ENCODE data around the gene CD28. TPM values are rescaled to one million over a fixed set of nuclear protein-coding genes. Genes with fewer than 3 reads are reported as not detected.
"Not testable (repeated sequence)": the region's sequence is repeated elsewhere in the genome, so short reads cannot be mapped to it uniquely, and the experiment has no call there.

Gene CD28
- polyA plus RNA-seq, 4 donors, result 0.98 to 2.5 (median 1.4) TPM

DNA sequence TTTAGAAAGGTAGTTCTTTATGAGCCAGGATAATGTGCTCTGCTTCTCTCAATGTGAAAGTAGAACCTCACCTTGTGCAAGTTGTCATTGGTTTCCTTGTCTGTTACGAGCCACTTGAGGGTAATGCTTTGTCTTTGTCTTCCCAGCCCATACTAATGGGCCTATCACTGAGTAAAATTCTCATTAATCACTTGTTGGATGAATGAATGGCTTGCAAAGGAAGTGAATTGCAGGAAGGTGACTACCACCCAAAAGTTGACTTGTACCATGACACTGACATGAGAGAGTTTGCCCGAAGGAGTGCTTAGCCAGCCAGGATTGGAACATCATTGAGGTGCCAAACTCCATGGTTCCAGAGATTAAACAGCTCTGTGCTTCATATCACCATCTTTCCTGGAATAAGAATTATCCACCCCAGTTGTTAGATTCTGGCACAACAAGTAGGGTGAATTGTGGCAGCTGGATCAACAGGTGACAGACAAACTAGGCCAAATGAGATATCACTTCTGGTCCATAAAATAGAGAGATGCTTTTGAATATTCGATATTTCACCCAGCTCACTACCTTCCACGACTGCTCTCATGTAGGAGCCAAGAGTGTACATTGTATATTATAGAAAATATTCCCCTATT is 20.5 kb upstream of the CD28 start:
- no peak for DNase-seq (ENCODE audit: low read depth in 4 of 4, low spot score in 2 of 4)

DNA sequence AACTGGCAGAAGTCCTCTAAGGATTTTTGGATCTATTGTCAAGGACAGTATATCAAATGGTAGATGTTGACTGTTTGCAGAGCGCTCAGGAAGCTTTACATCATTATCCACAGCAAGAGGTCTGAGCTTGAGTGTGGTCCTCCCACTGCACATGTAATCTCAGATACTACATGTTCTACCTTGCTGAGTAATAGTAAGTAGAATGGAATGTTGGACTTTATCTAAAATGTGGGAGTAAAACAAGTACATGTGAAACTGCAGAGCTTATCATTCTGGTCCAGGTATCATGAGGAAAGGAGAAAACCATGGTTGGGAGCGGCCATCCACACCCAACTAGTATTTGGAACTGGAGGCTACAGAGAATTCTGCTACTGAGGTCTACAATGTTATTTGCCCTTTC is 19.3 kb upstream of the CD28 start:
- no peak for DNase-seq (ENCODE audit: low read depth in 4 of 4, low spot score in 2 of 4)

DNA sequence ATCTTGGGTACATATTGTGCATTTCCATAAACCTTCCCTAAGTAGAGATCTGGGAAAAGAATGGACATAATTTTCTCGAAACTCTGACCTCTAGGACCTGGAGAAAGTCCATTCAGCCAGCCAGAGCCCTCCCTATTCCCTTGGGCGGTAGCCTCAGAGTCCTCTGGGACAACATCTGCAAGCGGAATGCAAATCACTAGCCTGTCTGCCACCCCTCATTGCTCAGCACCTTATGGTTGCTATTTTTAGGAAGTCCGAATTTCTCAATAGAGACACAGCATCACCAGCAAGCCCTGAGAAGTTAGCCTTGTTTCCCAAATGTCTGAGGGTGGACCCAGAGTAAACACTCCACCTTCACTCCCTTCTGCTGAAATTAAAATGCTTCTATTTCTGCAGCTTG is 17.6 kb upstream of the CD28 start:
- DNase-seq (ENCODE audit: low read depth in 4 of 4, low spot score in 2 of 4), result no peak

DNA sequence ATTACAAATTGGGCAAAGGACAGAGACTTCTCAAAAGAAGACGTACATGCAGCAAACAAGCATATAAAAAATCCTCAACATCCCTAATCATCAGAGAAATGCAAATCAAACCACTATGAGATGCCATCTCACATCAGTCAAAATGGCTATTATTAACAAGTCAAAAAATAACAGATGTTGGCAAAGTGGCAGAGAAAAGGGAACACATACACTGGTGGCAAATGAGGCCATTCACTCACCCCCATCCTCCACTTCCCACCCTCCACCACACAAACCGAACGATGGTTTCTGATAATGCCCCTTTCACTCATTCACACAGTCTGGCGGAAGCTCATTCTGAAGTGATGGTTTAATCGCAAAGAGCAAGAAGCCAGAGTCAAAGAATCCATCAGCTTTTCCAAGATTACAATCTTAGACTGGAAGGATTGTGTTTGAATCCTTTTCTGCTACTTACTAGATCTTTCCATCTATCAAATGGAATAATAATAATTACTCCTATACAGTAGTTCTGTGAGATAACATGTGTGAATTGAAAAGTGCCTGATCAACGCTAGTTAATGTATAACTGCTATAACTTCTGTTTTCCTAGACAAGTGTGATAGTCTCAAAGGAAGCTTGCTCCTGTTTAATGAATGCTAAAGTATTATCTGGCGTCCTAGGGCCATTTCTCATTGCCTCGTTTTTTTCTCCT is 16.9 kb upstream of the CD28 start:
- DNase-seq (ENCODE audit: low read depth in 4 of 4, low spot score in 2 of 4), result no peak

DNA sequence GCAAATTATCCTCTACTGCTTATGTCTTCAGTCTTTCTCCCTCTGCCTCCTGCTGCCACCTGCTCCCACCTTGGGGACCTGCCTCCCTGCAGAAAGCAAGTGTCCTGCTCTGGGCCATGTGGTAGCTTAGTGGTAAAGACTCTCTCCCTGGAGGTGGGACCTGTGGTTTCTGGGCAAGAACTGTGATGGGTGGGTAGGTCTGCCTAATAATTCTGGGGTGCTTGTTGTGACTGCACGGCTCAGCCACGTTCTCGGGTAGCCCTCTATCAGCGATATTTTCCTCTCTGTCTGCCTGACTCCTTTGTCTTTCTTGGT is 16.4 kb upstream of the CD28 start:
- DNase-seq (ENCODE audit: low read depth in 4 of 4, low spot score in 2 of 4), result no peak

DNA sequence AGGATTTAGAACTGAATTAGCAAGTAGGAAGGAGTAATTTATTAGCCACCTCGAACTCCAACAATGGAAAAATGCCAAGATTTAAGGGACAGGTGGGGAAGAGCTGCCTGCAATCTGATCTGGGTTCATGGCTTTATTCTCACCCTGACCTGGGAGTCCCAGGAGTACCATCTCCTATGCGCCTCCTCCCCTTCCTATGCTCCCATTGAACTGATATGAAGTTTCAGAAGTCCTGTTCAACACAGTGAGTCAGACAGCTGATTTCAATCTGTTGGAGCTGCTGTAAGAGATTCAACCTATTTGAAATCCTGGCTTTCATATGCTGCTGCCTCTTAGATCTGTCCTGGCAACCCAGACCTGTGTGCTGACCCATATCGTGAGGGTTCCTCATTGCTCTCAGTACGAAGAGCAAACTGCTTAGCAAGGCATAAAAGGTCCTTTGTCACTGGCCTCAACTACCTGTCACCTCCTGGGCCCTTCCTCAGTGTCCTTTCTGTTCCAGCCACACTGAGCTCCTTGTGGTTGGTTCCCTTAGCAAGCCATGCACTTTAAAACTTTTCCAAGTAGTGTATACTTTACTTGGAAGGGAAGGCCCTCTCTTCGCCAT is 15.9 kb upstream of the CD28 start:
- no peak for DNase-seq (ENCODE audit: low read depth in 4 of 4, low spot score in 2 of 4)

DNA sequence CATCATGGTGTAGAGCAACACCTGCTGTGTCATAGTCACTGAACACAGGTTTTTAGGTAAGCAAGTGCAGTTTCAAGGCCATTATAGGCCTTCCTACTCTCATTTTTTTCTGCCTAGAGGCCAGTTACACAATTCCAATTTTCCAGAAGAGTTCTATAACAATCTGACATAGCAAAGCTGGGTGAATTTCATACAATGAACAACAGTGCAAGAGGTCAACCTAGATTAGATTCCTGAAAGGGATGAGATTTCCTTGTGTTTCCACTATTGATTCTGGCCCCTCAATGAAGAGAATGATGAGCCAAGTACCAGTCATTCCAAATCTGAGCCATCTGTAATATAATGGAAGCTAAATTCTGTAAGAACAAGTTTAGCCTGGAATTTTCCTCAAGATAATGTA is 15.3 kb upstream of the CD28 start:
- DNase-seq (ENCODE audit: low read depth in 4 of 4, low spot score in 2 of 4), result no peak

DNA sequence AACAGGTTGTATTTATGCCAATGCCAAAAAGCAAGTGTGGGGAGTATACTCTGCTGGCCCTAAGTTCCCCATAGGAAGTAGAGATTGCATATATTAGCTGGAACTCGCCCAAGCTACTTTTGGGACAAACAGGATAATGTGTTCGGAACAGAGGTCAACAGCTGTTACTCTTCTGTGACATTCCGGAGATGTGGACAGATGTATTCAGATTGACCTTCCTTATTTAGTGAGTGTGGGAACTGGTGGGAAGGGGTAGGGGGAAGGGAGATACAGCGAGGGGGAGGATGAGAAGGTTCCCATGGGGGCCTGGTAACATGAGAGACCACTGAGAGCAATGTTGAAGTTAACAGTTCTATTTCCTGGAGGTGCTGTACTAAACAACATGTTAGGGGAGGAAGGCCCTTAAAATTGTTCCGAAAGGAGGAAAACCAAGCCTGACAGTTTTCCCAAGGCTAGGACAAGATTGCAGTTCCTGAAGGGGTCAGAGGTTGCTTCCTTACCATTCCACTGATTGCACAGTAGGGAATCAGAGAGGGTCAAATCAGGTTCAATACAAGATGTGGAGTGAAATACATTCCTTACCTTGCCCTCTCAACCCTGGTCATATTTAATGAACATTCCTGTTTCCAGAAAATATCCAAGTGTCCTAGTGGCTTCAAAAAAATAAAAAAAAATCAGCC is 14.3 kb upstream of the CD28 start:
- peak in 3 of 4 donors; percentile 44 to 60 (median 54) for DNase-seq (ENCODE audit: low read depth in 4 of 4, low spot score in 2 of 4)

DNA sequence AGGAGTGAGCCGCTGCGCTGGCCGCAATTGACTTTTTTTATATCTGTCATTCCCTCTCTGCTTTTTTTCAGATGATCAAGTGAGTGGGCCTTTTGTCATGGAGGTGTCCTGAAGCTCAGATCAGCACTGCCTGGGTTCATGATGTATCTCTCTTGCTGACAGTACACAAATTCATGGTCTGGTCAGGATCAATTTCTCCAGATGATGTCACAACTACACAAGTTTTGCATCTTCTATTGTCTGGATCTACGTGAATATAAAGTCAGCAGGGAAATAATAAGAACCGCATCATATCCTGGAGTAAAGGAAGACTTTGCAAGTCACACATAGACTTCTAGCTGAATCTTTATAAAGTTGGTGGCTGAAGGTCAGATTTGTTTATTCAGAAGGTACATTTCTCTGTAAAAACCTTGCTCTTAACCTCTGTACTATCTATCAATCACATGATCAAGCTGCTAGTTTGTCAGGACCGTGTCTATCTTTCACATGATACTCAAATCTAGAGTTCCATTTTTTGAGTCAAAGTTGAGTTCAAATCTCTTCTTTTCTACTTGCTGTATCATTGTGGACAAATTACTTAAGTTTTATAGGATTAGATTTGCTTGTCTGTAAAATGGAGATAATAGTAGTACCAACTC is 13.1 kb upstream of the CD28 start:
- no peak for DNase-seq (ENCODE audit: low read depth in 4 of 4, low spot score in 2 of 4)

DNA sequence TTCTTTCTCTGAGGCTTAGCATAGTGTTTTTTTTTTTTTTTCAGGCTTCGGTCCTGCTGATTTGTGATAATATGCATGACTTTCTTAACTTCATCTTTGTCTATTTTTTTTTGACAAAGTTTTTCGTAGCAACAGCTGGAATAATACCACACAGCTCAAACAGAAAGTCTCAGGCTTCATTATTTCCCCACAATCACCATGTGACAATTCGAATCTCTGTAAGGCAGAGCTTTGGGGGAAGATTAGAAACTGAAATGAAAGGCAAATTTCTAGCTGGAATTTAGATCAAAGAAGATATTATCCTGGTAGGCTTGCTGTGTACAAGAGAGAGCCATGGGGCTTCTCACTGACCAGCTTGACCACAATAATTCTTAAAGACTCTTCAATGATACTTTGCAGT is 12.2 kb upstream of the CD28 start:
- no peak for DNase-seq (ENCODE audit: low read depth in 4 of 4, low spot score in 2 of 4)

DNA sequence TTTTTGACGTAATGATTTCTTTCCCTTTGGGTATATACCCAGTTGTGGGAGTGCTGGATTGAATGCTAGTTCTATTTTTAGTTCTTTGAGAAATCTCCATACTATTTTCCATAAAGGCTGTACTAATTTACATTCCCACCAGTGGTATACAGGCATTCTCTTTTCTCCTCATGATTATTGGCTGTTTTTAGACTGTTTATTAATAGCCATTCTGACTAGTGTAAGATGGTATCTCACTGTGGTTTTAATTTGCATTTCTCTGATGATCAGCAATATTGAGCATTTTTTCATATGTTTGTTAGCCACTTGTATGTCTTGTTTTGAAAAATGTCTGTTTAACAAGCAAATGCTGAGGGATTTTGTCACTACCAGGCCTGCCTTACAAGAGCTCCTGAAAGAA is 9.2 kb upstream of the CD28 start:
- no peak for DNase-seq (ENCODE audit: low read depth in 4 of 4, low spot score in 2 of 4)

DNA sequence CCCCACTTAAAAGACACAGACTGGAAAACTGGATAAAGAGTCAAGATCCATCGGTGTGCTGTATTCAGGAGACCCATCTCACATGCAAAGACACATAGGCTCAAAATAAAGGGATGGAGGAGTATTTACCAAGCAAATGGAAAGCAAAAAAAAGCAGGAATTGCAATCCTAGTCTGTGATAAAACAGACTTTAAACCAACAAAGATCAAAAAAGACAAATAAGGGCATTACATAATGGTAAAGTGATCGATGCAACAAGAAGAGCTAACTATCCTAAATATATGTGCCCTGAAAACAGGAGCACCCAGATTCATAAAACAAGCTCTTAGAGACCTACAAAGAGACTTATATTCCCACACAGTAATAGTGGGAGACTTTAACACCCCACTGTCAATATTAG is 8.7 kb upstream of the CD28 start:
- not testable (repeated sequence) for DNase-seq (ENCODE audit: low read depth in 4 of 4, low spot score in 2 of 4)

DNA sequence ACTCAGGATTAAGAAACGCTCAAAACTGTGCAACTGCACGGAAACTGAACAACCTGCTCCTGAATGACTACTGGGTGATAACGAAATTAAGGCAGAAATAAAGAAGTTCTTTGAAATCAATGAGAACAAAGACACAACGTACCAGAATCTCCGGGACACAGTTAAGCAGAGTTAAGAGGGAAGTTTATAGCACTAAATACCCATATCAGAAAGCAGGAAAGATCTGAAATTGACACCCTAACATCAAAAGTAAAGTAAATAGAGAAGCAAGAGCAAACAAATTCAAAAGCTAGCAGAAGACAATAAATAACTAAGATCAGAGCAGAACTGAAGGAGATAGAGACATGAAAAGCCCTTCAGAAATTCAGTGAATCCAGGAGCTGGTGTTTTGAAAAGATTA is 8.0 kb upstream of the CD28 start:
- DNase-seq (ENCODE audit: low read depth in 4 of 4, low spot score in 2 of 4), result not testable (repeated sequence)

DNA sequence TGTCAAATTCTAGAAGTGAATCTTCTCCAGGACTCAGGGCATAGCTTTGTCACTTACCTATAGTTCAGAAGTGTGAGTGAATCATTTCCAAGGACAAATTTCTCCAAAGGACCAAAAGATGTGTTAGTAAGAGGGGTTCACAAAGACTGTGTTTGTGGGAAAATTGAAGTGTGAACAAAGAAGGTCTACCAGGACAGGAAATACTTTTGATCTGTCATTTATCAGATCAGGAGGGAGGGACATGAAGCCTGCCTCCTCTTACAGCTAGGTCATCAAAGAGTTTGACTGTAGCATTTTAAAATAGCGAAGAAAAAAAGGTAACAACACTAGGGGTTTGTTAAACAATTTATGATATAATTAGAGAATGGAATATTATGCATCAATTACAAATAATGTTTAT is 2.0 kb upstream of the CD28 start:
- no peak for DNase-seq (ENCODE audit: low read depth in 4 of 4, low spot score in 2 of 4)

DNA sequence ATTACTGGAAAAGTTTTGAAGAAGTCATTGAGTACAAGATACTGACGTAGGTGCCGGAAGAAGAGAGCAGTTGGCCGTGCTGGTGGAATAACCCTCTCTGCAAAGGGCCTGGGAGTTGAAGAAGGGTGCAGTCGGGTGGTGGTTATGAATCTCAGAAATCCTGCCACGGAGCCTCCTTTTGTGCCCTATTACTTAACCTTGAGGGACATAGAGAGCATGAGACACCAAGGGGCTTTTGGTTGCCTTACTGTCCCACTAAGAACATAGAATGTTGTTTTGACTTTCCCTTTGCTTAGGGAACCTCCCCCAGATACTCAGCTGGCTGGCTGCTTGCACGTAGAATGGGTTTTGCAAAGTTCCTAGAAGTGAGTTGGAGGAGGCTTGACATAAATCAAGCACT is 1.3 kb upstream of the CD28 start:
- DNase-seq (ENCODE audit: low read depth in 4 of 4, low spot score in 2 of 4), result no peak

DNA sequence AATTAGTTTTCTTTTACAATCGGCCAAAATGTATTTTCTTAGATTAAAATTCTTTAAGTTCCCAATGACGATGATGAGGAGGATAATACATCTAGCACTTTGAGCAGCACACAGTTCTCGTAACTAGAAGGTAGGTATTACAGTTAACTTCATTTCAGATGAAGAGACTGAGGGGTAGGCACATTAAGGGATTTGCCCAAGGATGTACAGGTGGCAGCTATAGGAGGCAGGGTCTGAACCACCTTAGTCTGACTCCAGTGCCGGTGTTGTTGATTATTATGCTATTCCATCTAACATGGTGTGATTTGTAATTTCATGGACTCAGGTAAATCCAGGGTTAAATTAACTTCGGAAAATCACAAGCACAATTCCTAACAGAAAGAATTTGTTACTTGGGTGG is 1.1 kb downstream of the CD28 start:
- DNase-seq (ENCODE audit: low read depth in 4 of 4, low spot score in 2 of 4), result no peak

DNA sequence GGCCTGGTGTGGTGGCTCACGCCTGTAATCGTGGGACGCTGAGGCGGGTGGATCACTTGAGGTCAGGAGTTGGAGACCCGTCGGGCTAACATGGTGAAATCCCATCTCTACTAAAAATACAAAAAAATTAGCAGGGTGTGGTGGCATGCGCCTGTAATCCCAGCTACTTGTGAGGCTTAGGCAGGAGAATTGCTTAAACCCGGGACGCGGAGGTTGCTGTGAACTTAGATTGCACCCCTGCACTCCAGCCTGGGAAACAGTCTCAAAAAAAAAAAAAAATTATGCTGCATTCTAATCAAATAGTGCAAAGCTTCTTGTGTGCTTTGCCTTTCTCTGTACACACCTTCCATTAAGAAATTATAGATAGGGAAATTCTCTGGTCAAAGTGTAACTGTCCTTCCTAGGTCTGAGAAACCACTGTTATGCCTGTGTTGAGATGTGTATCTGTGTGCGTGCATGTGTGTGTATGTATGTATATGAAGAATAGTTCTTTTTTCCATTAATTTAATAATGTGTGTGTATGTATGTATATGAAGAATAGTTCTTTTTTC is 2.5 kb downstream of the CD28 start:
- DNase-seq (ENCODE audit: low read depth in 4 of 4, low spot score in 2 of 4), result no peak

DNA sequence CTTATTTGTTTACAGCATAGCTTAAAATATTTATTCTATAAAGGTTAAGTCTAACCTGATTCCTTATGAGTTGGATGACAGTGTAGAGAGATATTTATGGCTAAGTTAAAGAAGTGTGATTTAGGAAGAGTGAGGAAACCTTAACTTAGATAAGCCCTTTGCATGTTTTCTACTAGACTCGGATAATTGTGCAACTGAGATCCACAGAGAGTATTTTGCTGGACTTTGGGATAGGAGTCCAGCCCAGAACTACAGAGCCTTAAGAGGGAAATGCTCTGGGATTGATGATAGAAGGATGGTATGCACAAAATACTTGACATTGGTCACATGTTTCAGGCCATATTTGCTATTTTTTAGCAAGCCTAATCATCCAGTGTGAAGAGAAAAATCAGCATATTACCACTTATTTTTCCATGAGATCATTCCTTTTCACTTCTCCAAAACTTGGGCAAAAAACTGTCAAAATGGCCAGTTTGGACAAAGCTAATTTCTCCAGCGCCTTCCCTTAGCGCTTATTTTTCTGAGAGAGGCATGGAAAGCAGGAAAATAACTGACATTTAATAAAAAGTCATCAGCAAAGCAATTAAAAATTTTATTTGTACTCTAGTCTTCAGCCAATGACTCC is 3.1 kb downstream of the CD28 start:
- no peak for DNase-seq (ENCODE audit: low read depth in 4 of 4, low spot score in 2 of 4)

DNA sequence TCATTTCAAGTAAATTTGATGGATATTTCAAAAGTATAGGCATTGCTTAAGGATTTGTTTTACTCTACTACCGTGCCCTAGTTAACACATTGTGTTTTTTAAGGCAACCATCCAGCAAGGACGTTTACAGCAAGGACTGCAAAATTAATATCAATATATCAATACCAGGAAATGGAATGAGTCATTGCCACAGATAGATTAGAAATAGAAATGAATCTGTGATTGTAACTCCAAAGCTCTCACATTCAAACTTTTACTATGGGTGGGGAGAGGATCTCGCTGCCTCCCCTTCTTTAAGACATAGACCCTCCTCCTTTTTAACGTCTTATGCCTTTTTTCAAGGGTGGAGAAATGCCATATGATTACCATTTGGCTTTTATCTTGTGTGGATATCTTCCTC is 3.8 kb downstream of the CD28 start:
- DNase-seq (ENCODE audit: low read depth in 4 of 4, low spot score in 2 of 4), result no peak

DNA sequence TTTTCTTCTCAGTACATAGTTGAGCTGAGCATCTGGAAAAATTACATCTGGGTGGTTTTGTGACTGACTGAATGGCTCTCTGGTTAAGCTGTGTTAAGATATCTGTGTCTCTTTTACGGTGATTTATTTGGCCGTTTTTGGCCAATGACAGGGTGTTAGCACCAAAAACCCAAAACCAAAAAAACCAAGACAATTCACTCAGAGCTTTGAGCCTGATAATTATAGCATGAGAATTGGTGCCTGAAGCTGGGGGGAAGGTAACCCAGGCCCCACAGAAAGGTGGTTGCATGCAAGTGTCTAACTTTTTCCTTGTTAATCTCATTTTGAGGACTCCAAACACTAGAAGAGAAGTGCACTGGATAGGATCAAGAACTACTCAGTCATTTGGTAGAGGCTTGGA is 4.5 kb downstream of the CD28 start:
- no peak for DNase-seq (ENCODE audit: low read depth in 4 of 4, low spot score in 2 of 4)

DNA sequence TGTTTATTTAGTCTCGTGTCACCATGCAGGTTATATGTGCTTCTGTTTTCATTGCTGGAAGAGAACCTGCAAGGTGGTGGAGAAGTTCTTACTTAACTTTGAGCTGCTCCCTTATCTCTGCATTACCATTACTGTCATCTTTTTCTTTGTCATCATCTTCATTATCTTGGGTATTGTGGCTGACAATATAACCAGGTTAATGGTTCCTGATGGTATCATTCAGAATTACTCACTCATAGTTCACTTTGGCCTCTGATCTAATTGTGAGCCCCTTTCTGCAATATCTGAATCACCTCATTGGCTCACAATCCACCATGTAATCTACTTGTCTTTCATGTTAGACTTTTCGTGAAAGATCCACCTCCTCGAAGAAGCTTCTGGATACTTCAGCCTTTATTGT is 5.0 kb downstream of the CD28 start:
- no peak for DNase-seq (ENCODE audit: low read depth in 4 of 4, low spot score in 2 of 4)

All from left renal cortex interstitium (tissue), 4 donors.